Mucosa of descending colon (tissue), 3 donors: Measurements from ENCODE around the gene SPSB2. TPM values are rescaled to one million over a fixed set of nuclear protein-coding genes. Genes with fewer than 3 reads are reported as not detected.
"Not testable (repeated sequence)": the region's sequence is repeated elsewhere in the genome, so short reads cannot be mapped to it uniquely, and the experiment has no call there.

ENCODE experiments used
- ATAC-seq: fragments of 200-7000 bp; cut with Tn5 transposase; one replicate; pipeline ENCODE4 v1.9.1; 2020; ENCODE audit warnings: mild to moderate bottlenecking, moderate library complexity
- DNase-seq, 3 donors: peaks; one replicate each; pipeline ENCODE4 v3.0.0-alpha.2; 2020
- H3K36me3 ChIP-seq: fragments of 200-600 bp; one replicate; pipeline ENCODE4 v1.8.0; 2021; ENCODE audit warnings: low read depth, mild to moderate bottlenecking
- H3K4me1 ChIP-seq: fragments of 200-600 bp; one replicate; pipeline ENCODE4 v1.8.0; 2021; ENCODE audit warnings: low read depth, mild to moderate bottlenecking
- H3K4me3 ChIP-seq: fragments of 200-600 bp; one replicate; pipeline ENCODE4 v1.8.0; 2021; ENCODE audit warnings: mild to moderate bottlenecking
- H3K9me3 ChIP-seq: fragments of 200-600 bp; one replicate; pipeline ENCODE4 v1.8.0; 2021; ENCODE audit warnings: mild to moderate bottlenecking
- intact Hi-C, 2 donors: fragments of 100-400 bp; cut with DNase I in 1 of 2; cut with micrococcal nuclease in 1 of 2; formaldehyde crosslinking; loops; one replicate each; pipeline versions ENCODE4 v1.11.0 to v1.11.1; 2022; cut with DNase I, micrococcal nuclease
- total RNA-seq, 3 donors: library from RNA; stranded (reverse); fragmentation: NEBNext Ultra II Directional in 2 of 3; extraction: Animal tissue kit (Norgen Biotek cat#: 25700) in 2 of 3; gene quantifications; one replicate each; pipeline versions ENCODE4 v1.2.1 to v1.2.4, GENCODE V29; 2021 to 2023
- TF ChIP-seq, protein P1 (sequence below): fragments of 200-600 bp; IDR thresholded peaks from one replicate; pipeline ENCODE4 v1.8.0; 2022; ENCODE audit warnings: antibody characterized with exemption, mild to moderate bottlenecking
- donor health status: DM: no; HTN: no; CAD: no; lungs with moderate emphysema.
- donor health status: DM: no; HTN: no; CAD: no.
- donor health status: DM: no; HTN: yes; CAD: no.

SPSB2 gene
- total RNA-seq, 3 donors from 2014 or later, result 9.7 to 11.7 (median 10.6) TPM

DNA sequence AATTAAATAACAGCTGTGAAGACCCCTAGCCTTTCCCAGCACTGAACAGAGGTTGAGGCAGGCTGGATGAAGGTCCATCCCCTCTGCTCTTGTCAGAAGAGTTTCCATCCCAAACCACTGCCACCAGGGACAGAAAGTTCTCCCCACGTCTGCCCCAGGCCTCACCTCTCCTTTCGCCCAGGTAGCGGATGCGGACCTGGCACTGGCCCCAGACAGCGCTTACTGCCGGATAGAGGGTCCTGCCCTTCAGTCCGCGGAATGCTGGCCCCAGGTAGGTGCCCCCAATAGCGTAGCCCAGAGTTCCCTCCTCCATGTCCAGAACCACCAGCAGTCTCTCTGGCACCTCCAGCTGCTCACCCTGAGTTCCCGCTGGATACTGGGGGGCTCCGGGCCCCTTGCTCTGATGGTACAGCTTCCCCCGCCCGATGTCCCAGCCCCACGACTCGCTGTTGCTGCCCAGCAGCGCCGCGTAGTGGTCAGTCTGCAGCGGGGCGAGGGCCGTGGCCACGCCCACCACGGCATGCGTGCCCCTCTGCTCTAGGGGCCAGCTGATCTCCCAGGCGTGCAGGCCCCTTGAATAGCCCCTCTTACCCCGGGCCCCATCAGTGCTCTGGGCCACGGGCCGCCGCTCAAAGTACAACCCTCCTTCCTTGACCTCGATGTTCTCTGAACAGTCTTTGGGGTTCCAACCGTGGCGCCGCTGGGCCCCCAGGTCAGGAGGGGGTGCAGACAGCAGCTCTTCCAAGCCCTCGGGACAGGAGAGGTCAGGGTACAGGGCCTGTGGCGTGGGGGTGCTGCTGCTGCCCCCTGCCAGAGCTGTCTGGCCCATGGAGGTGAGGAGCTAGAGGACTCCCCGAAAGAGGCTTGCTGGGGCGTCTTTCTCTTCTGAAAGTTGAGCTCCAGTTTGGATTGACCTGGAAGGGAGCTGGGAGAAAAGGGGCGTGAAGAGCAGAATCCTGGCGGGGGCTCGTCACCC, 742 bp downstream of the SPSB2 start:
- Histone ChIP-seq H3K4me3 (peak overlapping the region; percentile 70), H3K9me3 (no peaks in the 10 kb centered on the region), H3K36me3 (no peaks in the 10 kb centered on the region), H3K4me1 (peaks cover 32% of the 10 kb centered on the region)
- DNase-seq (peak; percentile 91 to 96 (median 91)), ATAC-seq (peak; percentile 74)
- TF ChIP-seq, protein P1, sequence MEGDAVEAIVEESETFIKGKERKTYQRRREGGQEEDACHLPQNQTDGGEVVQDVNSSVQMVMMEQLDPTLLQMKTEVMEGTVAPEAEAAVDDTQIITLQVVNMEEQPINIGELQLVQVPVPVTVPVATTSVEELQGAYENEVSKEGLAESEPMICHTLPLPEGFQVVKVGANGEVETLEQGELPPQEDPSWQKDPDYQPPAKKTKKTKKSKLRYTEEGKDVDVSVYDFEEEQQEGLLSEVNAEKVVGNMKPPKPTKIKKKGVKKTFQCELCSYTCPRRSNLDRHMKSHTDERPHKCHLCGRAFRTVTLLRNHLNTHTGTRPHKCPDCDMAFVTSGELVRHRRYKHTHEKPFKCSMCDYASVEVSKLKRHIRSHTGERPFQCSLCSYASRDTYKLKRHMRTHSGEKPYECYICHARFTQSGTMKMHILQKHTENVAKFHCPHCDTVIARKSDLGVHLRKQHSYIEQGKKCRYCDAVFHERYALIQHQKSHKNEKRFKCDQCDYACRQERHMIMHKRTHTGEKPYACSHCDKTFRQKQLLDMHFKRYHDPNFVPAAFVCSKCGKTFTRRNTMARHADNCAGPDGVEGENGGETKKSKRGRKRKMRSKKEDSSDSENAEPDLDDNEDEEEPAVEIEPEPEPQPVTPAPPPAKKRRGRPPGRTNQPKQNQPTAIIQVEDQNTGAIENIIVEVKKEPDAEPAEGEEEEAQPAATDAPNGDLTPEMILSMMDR, result peak; percentile 99
- intact Hi-C loops, result no loop called here

DNA sequence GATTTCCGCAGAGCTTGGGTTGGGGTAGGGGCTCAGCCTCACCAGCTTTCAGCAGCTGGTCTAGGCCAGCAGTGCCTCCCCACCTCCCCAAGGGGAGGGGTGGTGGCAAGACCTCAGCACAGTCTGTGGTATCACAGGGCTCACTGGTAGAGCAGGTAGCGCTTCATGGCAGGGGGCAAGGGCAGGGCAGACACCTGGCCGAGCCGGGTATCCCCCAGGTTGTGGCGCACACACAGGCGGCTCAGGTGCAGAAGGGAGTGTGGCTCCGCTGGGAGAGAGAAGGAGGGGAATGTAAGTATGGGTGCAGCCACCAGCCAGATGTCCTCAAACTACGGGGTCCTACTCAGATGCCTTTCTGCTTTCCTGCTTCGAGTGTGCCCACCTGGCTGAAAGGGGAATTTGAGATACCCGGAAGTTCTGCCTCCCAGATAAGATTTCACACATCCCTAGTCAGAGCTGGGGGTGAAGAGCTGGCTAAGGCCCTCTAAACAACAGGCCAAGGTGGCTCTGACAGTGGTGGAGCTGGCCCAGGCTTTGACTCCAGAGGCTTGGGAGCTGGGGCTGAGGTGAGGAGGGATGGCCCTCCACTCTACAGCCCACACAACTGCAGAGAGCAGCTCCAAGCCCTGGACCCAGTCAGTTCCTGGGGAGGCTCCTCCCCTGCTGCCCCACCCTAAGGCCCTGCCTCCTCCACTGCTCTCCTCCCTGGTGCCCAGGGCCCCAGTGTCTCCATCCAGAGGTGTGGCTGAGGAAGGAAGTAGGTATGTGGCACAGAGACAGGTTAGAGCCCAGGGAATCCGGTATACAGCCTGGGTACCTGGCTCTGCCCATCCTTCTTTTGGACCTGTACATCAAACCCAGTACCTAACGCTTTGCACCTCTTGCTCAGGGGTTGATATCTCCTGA, 1.8 kb downstream of the SPSB2 start:
- TF ChIP-seq, protein P1, result no peak
- ATAC-seq (peak; percentile 51), DNase-seq (peak; percentile 80 to 87 (median 87))
- Histone ChIP-seq H3K36me3 (no peaks in the 10 kb centered on the region), H3K4me1 (peaks cover 35% of the 10 kb centered on the region), H3K4me3 (no peak overlapping the region), H3K9me3 (no peaks in the 10 kb centered on the region)
- intact Hi-C loops, result no loop called here

DNA sequence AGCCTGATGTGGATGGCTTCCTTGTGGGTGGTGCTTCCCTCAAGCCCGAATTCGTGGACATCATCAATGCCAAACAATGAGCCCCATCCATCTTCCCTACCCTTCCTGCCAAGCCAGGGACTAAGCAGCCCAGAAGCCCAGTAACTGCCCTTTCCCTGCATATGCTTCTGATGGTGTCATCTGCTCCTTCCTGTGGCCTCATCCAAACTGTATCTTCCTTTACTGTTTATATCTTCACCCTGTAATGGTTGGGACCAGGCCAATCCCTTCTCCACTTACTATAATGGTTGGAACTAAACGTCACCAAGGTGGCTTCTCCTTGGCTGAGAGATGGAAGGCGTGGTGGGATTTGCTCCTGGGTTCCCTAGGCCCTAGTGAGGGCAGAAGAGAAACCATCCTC, 2.8 kb downstream of the SPSB2 start:
- ATAC-seq, H3K36me3 ChIP-seq, intact Hi-C loops, H3K9me3 ChIP-seq, H3K4me3 ChIP-seq, DNase-seq: not testable (repeated sequence)
- peaks cover 35% of the 10 kb centered on the region for H3K4me1 ChIP-seq

DNA sequence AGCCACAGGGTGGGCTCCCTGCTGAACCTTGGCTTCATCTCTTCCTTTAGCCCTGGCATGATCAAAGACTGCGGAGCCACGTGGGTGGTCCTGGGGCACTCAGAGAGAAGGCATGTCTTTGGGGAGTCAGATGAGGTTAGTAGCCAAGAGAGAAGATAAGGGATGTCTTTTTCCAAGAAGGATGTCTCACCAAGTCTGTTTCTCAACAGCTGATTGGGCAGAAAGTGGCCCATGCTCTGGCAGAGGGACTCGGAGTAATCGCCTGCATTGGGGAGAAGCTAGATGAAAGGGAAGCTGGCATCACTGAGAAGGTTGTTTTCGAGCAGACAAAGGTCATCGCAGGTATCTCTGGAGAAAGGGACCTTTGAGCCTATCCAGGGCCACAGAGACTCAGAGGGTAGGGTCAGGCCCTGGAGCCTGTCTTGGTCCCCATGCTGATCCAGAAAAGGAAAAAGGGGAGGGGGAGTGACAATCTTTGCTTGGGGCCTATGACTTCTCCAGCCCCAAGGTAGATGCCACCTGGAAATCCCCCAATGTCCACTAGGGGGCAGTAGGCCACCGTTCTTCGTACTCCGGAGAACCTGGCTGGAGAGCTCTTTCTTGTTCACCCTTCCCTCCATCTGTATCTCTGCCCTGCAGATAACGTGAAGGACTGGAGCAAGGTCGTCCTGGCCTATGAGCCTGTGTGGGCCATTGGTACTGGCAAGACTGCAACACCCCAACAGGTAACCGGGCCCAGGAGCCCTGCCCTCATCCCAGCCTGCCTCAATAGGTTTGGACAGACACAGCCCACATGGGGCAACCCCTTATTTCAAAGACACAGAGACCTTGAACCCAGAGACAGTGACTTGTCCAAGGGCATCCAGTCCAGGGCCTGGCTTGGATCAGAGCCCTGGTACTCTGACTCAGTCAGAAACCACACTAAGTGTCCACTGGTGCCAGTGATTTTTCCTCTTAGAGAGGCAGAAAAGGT, 3.8 kb downstream of the SPSB2 start:
- intact Hi-C loops, result no loop called here
- peak; percentile 19 for ATAC-seq
- DNase-seq, result peak; percentile 73 to 92 (median 85)
- no peaks in the 10 kb centered on the region for H3K36me3 ChIP-seq
- peaks cover 35% of the 10 kb centered on the region for H3K4me1 ChIP-seq
- H3K4me3 ChIP-seq, result no peak overlapping the region
- H3K9me3 ChIP-seq, result no peaks in the 10 kb centered on the region
- TF ChIP-seq, protein P1, result peak; percentile 82

DNA sequence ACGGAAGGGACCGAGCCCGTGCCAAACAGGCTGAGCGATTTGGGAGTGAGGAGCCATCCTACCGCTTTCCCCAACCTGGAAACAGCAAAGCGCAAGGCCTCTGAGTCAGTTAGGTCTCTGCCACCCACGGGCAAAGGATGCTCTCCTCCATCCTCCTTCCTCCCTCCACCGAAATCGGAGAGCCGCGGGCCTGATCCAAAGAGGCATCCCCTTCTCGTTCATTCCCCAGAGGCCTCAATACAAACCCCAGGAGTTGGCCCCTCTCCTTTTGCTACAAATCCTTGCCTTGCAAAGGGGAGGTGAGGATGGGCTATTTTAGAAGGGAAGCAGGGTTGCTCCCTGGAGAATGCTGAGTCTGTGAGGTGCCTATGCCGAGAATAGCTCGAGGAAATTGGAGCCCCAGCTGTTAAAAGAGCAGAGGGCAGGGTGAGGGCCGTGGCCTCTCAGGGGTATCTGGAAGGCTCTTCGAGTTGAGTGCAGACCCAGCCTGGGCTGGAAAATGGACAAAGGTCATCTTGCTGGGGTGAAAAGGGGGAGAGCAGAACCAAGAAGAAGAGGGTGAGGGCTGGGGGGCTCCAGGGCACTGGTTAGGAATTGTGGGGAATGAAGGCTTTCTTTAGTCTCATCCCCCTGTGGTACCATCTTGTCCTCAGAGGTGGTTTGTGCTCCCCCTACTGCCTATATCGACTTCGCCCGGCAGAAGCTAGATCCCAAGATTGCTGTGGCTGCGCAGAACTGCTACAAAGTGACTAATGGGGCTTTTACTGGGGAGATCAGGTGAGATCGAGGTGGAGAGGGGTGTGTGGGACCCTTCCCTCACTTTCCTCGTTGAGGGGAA, 4.7 kb downstream of the SPSB2 start:
- Histone ChIP-seq H3K9me3 (no peaks in the 10 kb centered on the region), H3K4me3 (peak overlapping the region; percentile 99), H3K4me1 (peaks cover 35% of the 10 kb centered on the region), H3K36me3 (no peaks in the 10 kb centered on the region)
- TF ChIP-seq, protein P1, result no peak
- intact Hi-C loops, result no loop called here
- DNase-seq (peak in 1 of 3 donors; percentile 25), ATAC-seq (no peak)
